ENCODE results near the gene GZF1. TPM values are rescaled to one million over a fixed set of nuclear protein-coding genes. Genes with fewer than 3 reads are reported as not detected.

GZF1 gene
- polyA plus RNA-seq, 1 experiment = 22.7 TPM

GRCh38 chr20:23349338-23350195, 12.4 kb upstream of the GZF1 start:
- TF ChIP-seq CTCF (IDR thresholded peaks at IDR 0.05; ENCODE audit: insufficient read depth, low read depth, low read length) = peak; percentile 40
- Histone ChIP-seq H3K36me3 (ENCODE audit: control insufficient read depth, insufficient read depth, low read length) (no peaks in the 10 kb centered on the region), H3K27me3 (ENCODE audit: control insufficient read depth, insufficient read depth, low read length) (no peaks in the 10 kb centered on the region), H3K4me3 (ENCODE audit: low read depth, low read length) (peak overlapping the region; percentile 76)
- no peak for DNase-seq (ENCODE audit: low read depth)
- POLR2A ChIA-PET = interaction anchor here (0.6 to 1.5 kb wide), 5 partner anchors 9 to 553 kb away, joined by 3 to 15 read pairs (median 6); no protein-coding TSS in a partner anchor
- CTCF ChIA-PET = interaction anchor here (0.7 to 2.4 kb wide), 7 partner anchors 9 to 659 kb away, joined by 3 to 17 read pairs (median 4); no protein-coding TSS in a partner anchor

- H3K4me3 ChIP-seq (ENCODE audit: low read depth, low read length) = peak within 1 kb of the TSS; percentile 76
- H3K27me3 ChIP-seq (ENCODE audit: control insufficient read depth, insufficient read depth, low read length) = no peaks in the 10 kb centered on the region
- CTCF ChIA-PET = interaction anchor here (0.7 to 2.4 kb wide), 7 partner anchors 10 to 660 kb away, joined by 3 to 17 read pairs (median 4); no protein-coding TSS in a partner anchor
- TF ChIP-seq CTCF (IDR thresholded peaks at IDR 0.05; ENCODE audit: insufficient read depth, low read depth, low read length) = no peak
- H3K36me3 ChIP-seq (ENCODE audit: control insufficient read depth, insufficient read depth, low read length) = peaks cover 2% of the 10 kb centered on the region; the same call in 1 of the 2 replicates
- POLR2A ChIA-PET = interaction anchor here (0.6 to 1.5 kb wide), 5 partner anchors 9 to 554 kb away, joined by 3 to 15 read pairs (median 6); no protein-coding TSS in a partner anchor
- DNase-seq (ENCODE audit: low read depth) = peak; percentile 95
Observed at GRCh38 chr20:23350196-23350903, 11.6 kb upstream of the GZF1 start, which contains the start of gene NXT1. NXT1 (plus strand) TSS chr20:23350791; CDS start chr20:23354042, 3,251 bp downstream.

- H3K4me3 ChIP-seq (ENCODE audit: low read depth, low read length) = peak overlapping the region; percentile 76
- ChIA-PET POLR2A (interaction anchor here (1.5 kb wide), 1 partner anchor 10 kb away, joined by 3 read pairs; no protein-coding TSS in a partner anchor), CTCF (interaction anchor here (1.5 to 2.4 kb wide), 2 partner anchors 11 to 659 kb away, joined by 6 to 17 read pairs; no protein-coding TSS in a partner anchor)
- H3K36me3 ChIP-seq (ENCODE audit: control insufficient read depth, insufficient read depth, low read length) = peaks cover 2% of the 10 kb centered on the region; the same call in 1 of the 2 replicates
- no peak for TF ChIP-seq CTCF (IDR thresholded peaks at IDR 0.05; ENCODE audit: insufficient read depth, low read depth, low read length)
- no peak for DNase-seq (ENCODE audit: low read depth)
- H3K27me3 ChIP-seq (ENCODE audit: control insufficient read depth, insufficient read depth, low read length) = no peaks in the 10 kb centered on the region
Observed at GRCh38 chr20:23350904-23351838, 10.8 kb upstream of the GZF1 start.

DNA sequence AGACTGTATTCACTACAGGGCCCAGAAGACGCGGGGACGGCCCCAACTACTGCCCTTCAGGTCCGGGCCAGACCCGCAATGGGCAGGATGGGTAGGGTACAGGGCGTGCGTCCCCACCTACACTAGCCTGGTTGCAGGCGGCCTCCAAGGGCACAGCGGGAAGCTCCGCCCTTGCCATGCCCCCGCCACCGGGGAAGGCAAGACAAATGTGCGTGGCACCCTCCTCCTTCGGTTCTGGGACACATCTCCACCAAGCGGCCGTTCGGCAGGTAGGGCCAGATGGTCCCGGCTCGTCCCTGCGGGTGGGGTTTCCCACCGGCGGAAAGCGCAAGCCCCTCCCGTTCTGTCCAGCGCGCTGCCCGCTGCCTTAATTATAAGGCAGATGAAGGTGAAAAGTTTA, 5.8 kb upstream of the GZF1 start:
- Histone ChIP-seq H3K36me3 (ENCODE audit: control insufficient read depth, insufficient read depth, low read length) (peaks cover 2% of the 10 kb centered on the region; the same call in 1 of the 2 replicates), H3K4me3 (ENCODE audit: low read depth, low read length) (no peak overlapping the region), H3K27me3 (ENCODE audit: control insufficient read depth, insufficient read depth, low read length) (no peaks in the 10 kb centered on the region)
- TF ChIP-seq CTCF (IDR thresholded peaks at IDR 0.05; ENCODE audit: insufficient read depth, low read depth, low read length) = no peak
- no peak for DNase-seq (ENCODE audit: low read depth)
- ChIA-PET CTCF (no interaction called here), POLR2A (no interaction called here)

All from BJ (cell line).